Skeletal muscle tissue (tissue), 4 donors: ENCODE measurements around the gene S100A3. TPM values are rescaled to one million over a fixed set of nuclear protein-coding genes. Genes with fewer than 3 reads are reported as not detected.

Experiments used
- H3K27ac ChIP-seq: one replicate; pipeline ENCODE4 v1.7.0; 2013; ENCODE audit warnings: mild to moderate bottlenecking, low read depth, low read length, inconsistent platforms
- H3K27me3 ChIP-seq, 3 donors: one replicate each; pipeline ENCODE4 v1.7.0; 2013; ENCODE audit warnings: low read length in 3 of 3; ENCODE audit not compliant: control insufficient read depth in 3 of 3, insufficient read depth in 3 of 3
- H3K36me3 ChIP-seq, 3 donors: one replicate each; pipeline ENCODE4 v1.7.0; 2013; ENCODE audit warnings: low read length in 3 of 3; ENCODE audit not compliant: control insufficient read depth in 3 of 3, insufficient read depth in 3 of 3
- H3K4me1 ChIP-seq, 3 donors: one replicate each; pipeline ENCODE4 v1.7.0; 2013; ENCODE audit warnings: low read length in 3 of 3, mild to moderate bottlenecking in 3 of 3; ENCODE audit not compliant: control insufficient read depth in 3 of 3, insufficient read depth in 3 of 3
- H3K4me3 ChIP-seq, 3 donors: one replicate each; pipeline ENCODE4 v1.7.0; 2013; ENCODE audit warnings: low read length in 3 of 3
- H3K9ac ChIP-seq, 3 donors: one replicate each; pipeline ENCODE4 v1.7.0; 2013; ENCODE audit warnings: low read length in 3 of 3, mild to moderate bottlenecking in 3 of 3, moderate library complexity in 2 of 3, low read depth in 1 of 3
- H3K9me3 ChIP-seq, 3 donors: one replicate each; pipeline ENCODE4 v1.7.0; 2013; ENCODE audit warnings: low read length in 3 of 3; ENCODE audit not compliant: control insufficient read depth in 3 of 3
- total RNA-seq: library from RNA; depleted of rRNA; stranded (reverse); fragments of >200 nt; gene quantifications from one replicate; pipeline ENCODE4 v1.2.3, GENCODE V29; 2014
- donor health status: Osteomylitis.

The S100A3 gene
- total RNA-seq, 1 donor from 2014 or later = not detected

- H3K27ac ChIP-seq = no peak overlapping the region
- no peak overlapping the region for H3K9ac ChIP-seq
- peaks cover 22 to 35% (median 23%) of the 10 kb centered on the region in 3 donors for H3K4me1 ChIP-seq
- H3K36me3 ChIP-seq = no peaks in the 10 kb centered on the region
- H3K9me3 ChIP-seq = no peaks in the 10 kb centered on the region
- no peak overlapping the region for H3K4me3 ChIP-seq
- H3K27me3 ChIP-seq = no peaks in the 10 kb centered on the region
These were observed 22.6 kb upstream of the S100A3 start for GRCh38 chr1:153571706-153572105.

GRCh38 chr1:153570874-153571273 is 21.8 kb upstream of the S100A3 start:
- H3K27me3 ChIP-seq = no peaks in the 10 kb centered on the region
- no peak overlapping the region for H3K4me3 ChIP-seq
- H3K9me3 ChIP-seq = no peaks in the 10 kb centered on the region
- H3K36me3 ChIP-seq = no peaks in the 10 kb centered on the region
- no peak overlapping the region for H3K9ac ChIP-seq
- H3K4me1 ChIP-seq = peaks cover 30 to 44% (median 31%) of the 10 kb centered on the region in 3 donors
- no peak overlapping the region for H3K27ac ChIP-seq

- Histone ChIP-seq H3K4me3 (no peak overlapping the region), H3K9ac (no peak overlapping the region), H3K9me3 (no peaks in the 10 kb centered on the region), H3K4me1 (peaks cover 34 to 49% (median 38%) of the 10 kb centered on the region in 3 donors), H3K27me3 (no peaks in the 10 kb centered on the region), H3K36me3 (no peaks in the 10 kb centered on the region), H3K27ac (no peak overlapping the region)
These were observed 20.4 kb upstream of the S100A3 start for GRCh38 chr1:153569465-153569864.

- Histone ChIP-seq H3K9ac (peak overlapping the region; percentile 48 to 74 (median 54)), H3K27me3 (no peaks in the 10 kb centered on the region), H3K4me3 (peak overlapping the region; percentile 59 to 71 (median 70)), H3K4me1 (peaks cover 34 to 49% (median 38%) of the 10 kb centered on the region in 3 donors), H3K9me3 (no peaks in the 10 kb centered on the region), H3K27ac (peak overlapping the region; percentile 66), H3K36me3 (no peaks in the 10 kb centered on the region)
These were observed 19.5 kb upstream of the S100A3 start for GRCh38 chr1:153568367-153569099.

GRCh38 chr1:153567621-153568366 is 18.7 kb upstream of the S100A3 start:
- no peaks in the 10 kb centered on the region for H3K27me3 ChIP-seq
- H3K9me3 ChIP-seq = no peaks in the 10 kb centered on the region
- H3K27ac ChIP-seq = peak overlapping the region; percentile 66
- H3K9ac ChIP-seq = peak overlapping the region; percentile 48 to 74 (median 54)
- peaks cover 34 to 42% (median 38%) of the 10 kb centered on the region in 3 donors for H3K4me1 ChIP-seq
- no peaks in the 10 kb centered on the region for H3K36me3 ChIP-seq
- H3K4me3 ChIP-seq = peak overlapping the region; percentile 59 to 71 (median 70)

- no peaks in the 10 kb centered on the region for H3K36me3 ChIP-seq
- H3K4me1 ChIP-seq = peaks cover 31 to 36% (median 35%) of the 10 kb centered on the region in 3 donors
- no peaks in the 10 kb centered on the region for H3K9me3 ChIP-seq
- H3K27me3 ChIP-seq = no peaks in the 10 kb centered on the region
- H3K4me3 ChIP-seq = peak overlapping the region in 2 of 3 donors; percentile 12 to 60
- H3K27ac ChIP-seq = peak overlapping the region; percentile 89
- H3K9ac ChIP-seq = peak overlapping the region; percentile 52 to 68 (median 55)
These were observed 17.6 kb upstream of the S100A3 start for GRCh38 chr1:153566414-153567371.

GRCh38 chr1:153565529-153566374 is 16.7 kb upstream of the S100A3 start, which contains the start of gene S100A2:
Gene S100A2, minus strand, starts transcription at chr1:153565844. Its CDS starts 1,967 bp downstream, at chr1:153563877.
- H3K27me3 ChIP-seq = no peaks in the 10 kb centered on the region
- H3K36me3 ChIP-seq = no peaks in the 10 kb centered on the region
- no peaks in the 10 kb centered on the region for H3K9me3 ChIP-seq
- peaks cover 31 to 36% (median 35%) of the 10 kb centered on the region in 3 donors for H3K4me1 ChIP-seq
- peak within 1 kb of the TSS; percentile 52 to 68 (median 55) for H3K9ac ChIP-seq
- peak within 1 kb of the TSS; percentile 89 for H3K27ac ChIP-seq
- H3K4me3 ChIP-seq = peak within 1 kb of the TSS in 2 of 3 donors; percentile 12 to 45

DNA sequence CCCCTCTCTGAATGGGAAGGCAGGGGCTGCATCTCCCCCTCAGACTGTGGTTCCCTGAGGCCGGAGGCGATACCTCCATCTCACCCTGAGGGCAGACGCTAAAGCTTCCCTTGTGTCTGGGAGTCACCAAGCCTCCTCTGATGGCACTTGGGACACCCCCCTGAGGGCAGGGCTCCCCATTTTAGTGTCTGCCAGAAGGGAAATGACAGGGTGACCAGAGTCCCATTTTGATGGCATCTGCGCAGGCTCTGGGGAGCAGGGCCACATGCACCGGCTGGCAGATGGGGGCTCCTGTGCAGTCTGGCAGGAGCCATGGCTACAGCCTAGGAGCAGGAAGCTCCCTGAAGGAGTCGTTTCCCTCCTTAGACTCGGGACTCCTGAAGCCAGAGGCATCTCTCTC is 14.9 kb upstream of the S100A3 start:
- Histone ChIP-seq H3K4me1 (peaks cover 31 to 36% (median 35%) of the 10 kb centered on the region in 3 donors), H3K36me3 (no peaks in the 10 kb centered on the region), H3K9ac (no peak overlapping the region), H3K27me3 (no peaks in the 10 kb centered on the region), H3K27ac (no peak overlapping the region), H3K4me3 (no peak overlapping the region), H3K9me3 (no peaks in the 10 kb centered on the region)

DNA sequence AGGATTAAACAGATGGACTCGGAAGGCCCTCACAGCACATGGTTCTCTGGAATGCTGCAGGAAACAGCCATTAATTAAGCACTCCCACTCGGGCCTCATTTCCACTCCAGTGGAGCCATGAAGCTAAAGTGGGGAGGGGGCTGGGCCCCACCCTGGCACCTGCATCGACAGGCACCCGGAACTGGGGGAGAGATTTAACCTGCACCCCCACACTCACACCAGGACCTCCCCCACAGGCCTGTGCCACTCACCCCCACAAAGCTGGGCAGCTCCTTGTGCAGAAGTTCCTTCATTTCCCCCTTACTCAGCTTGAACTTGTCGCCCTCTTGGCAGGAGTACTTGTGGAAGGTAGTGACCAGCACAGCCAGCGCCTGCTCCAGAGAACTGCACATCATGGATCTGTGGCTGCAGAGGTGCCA is 14.4 kb upstream of the S100A3 start:
- no peaks in the 10 kb centered on the region for H3K27me3 ChIP-seq
- no peaks in the 10 kb centered on the region for H3K9me3 ChIP-seq
- H3K4me1 ChIP-seq = peaks cover 28 to 32% (median 31%) of the 10 kb centered on the region in 3 donors
- H3K4me3 ChIP-seq = no peak overlapping the region
- no peak overlapping the region for H3K27ac ChIP-seq
- no peaks in the 10 kb centered on the region for H3K36me3 ChIP-seq
- H3K9ac ChIP-seq = no peak overlapping the region
